SU-DHL-6 (cell line): ENCODE results near the gene NPAS1.

Experiments
- EZH2phosphoT487 ChIP-seq: fragments of 200-600 bp; sonication (generic), shearing (Covaris generic); conservative IDR thresholded peaks from 2 replicates; pipeline ENCODE4 v1.6.1; 2018; ENCODE audit warnings: mild to moderate bottlenecking, antibody characterized with exemption, low read length, moderate library complexity, mixed read lengths
- TF ChIP-seq, protein P1 (sequence below): fragments of 200-600 bp; sonication (generic); IDR thresholded peaks from one replicate; pipeline ENCODE4 v1.5.1; 2017; ENCODE audit warnings: antibody characterized with exemption, mild to moderate bottlenecking, low read length, moderate library complexity; ENCODE audit not compliant: insufficient read depth, poor library complexity, severe bottlenecking

GRCh38 chr19:47089767-47090350 is 70.2 kb downstream of the NPAS1 start:
- TF ChIP-seq, protein P1, sequence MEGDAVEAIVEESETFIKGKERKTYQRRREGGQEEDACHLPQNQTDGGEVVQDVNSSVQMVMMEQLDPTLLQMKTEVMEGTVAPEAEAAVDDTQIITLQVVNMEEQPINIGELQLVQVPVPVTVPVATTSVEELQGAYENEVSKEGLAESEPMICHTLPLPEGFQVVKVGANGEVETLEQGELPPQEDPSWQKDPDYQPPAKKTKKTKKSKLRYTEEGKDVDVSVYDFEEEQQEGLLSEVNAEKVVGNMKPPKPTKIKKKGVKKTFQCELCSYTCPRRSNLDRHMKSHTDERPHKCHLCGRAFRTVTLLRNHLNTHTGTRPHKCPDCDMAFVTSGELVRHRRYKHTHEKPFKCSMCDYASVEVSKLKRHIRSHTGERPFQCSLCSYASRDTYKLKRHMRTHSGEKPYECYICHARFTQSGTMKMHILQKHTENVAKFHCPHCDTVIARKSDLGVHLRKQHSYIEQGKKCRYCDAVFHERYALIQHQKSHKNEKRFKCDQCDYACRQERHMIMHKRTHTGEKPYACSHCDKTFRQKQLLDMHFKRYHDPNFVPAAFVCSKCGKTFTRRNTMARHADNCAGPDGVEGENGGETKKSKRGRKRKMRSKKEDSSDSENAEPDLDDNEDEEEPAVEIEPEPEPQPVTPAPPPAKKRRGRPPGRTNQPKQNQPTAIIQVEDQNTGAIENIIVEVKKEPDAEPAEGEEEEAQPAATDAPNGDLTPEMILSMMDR = no peak
- TF ChIP-seq EZH2phosphoT487 = no peak
